NCI-H2196 (cell line): Measurements from ENCODE around the gene ASTN2.

Experiments
- DNase-seq: peaks from one replicate; lab custom pipeline; 2025; ENCODE audit not compliant: unreplicated experiment; lab: John Stamatoyannopoulos, UW

Gene ASTN2

DNA sequence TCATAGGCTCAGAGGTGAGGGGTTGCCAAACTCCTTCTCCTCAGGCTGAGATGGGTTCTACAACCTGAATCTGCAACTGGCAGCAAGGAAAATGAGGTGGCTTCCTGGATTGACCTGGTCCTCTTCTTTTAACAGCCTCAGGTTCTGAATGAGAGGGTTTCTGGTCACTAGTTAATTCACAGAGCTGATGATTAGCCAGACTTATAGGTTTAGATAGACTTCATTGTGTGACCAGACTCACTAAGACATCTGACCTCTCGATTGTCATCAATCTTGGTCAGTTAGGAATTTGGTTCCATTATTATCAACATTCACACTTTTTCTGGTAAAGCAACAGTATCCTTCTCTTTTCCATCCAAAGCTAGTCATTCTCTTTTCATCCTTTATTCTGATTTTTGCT lies 1003.4 kb downstream of the ASTN2 start:
- no peak for DNase-seq

DNA sequence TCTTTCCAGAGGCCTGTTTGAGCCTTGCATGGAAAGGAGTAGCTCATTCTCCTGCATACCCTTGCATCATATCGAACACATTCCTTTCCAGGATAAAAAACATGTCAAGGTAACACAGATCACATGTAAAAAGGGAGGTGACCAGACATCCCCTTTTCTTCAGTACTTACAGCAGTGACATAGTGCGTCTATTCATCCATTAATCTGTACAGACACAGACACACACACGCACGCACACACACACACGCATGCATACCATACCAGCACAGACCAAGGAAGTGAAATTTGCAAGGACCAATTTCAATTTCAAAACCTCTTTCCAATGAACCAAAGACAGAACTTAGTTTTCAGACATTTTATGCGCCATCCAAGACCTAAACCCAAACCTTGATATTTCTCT lies 1005.2 kb downstream of the ASTN2 start:
- DNase-seq: no peak

DNA sequence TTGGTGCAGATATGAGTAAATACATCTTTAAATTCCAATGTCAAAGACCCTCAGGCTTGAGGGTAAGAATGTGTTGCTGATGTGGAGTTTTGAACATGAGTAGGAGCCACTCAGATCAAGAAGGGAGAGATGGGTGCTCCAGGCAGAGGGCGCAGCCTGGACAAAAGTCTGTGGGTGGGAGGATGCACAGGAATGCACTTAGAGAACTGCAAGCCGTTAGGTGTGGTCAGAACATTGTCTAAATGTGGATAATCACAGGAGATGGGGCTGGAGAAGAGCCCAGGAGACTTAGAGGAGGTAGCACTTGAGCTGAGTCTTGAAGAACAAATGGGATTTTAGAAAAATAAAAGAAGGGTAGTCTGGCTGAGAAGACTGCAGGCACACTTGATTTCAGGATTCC lies 1005.7 kb downstream of the ASTN2 start:
- DNase-seq: no peak

DNA sequence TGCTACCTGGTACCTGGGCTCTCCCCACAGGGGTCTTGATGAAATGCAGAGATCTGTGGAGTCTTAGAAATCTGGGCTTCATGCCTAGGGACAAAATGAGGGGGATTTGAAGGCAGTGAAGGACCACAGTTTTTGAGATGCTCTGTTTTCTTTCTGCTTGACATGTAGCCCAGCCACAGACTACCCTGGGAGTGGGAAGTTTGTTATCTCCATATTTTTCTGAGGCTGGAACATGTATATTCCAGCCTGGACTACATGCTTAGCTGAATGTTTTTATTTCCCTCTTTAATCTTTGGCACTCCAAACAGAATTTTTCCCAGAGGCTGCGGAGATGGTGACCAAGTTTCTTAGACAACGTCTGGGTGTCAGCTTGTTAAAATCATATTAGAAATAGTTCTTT lies 1008.4 kb downstream of the ASTN2 start:
- DNase-seq: no peak

DNA sequence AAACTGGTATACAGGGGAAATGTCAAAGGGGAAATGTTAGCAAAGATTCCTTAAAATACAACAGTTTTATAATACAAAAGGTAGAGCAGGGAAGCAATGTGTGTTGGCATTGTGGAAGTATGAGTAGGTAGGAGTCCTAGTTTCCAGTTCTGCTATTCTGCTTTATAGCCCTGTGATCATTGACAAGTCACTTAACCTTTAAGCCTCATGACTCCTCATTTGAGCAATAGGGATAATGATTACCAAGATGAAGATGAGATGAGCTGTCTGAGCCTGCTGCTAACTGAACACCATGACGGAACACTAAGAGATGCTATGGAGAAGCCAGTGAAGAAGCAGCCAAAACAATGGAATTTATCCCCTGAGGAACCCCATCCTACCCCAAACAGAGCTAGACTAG lies 1009.5 kb downstream of the ASTN2 start:
- DNase-seq: no peak

DNA sequence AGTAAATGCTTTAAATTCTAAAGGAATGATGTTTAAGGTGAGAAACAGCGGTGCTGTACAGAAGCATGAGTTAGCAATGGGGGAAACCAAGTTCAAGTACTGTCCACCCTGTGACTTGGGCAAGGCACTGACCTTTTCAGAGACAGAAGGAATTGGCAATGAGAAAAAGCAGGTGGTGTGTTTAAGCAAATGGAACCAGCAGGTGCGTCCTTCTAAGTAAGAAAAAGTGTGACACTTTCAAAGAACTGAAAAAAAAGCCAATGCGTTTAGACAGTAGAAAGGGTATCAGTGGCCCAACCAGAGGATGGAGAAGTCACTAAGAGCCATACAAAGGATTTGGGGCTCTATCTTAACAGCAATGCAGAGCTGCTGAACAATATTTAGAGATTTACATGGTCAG lies 1010.6 kb downstream of the ASTN2 start:
- DNase-seq: no peak

DNA sequence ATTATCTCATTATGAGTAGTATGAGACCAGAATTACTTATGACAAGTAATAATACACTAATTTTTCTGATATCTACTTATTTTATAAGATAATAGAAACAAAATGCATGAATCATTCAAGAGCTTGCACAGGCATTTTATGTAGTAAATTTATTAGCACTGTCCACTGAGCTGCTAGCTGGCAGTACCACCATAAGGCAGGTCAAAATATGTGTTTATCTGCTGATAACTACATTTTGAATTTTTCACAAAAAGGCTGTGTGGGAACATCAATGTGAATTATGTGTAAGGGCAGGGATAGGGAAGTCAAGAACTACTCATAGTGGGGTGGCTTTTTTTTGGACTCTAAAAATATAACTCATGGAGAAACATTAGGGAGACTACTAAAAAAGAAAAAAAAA lies 1011.7 kb downstream of the ASTN2 start:
- no peak for DNase-seq

DNA sequence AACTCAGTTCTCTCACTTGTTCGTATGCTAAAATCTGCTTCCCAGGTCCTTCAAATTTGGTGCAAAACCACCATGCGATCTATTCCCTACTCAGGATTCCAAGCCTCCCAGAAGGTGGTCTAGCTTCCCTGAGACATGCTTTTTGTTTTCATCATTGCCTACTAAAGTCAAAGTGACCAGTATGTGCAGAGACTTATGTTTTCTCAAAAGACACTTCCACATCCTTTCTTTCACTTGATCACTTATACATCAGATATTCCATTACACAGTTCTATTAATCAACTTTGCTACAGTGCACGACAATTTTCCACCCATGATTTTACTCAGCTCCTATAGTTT lies 1019.2 kb downstream of the ASTN2 start:
- no peak for DNase-seq

DNA sequence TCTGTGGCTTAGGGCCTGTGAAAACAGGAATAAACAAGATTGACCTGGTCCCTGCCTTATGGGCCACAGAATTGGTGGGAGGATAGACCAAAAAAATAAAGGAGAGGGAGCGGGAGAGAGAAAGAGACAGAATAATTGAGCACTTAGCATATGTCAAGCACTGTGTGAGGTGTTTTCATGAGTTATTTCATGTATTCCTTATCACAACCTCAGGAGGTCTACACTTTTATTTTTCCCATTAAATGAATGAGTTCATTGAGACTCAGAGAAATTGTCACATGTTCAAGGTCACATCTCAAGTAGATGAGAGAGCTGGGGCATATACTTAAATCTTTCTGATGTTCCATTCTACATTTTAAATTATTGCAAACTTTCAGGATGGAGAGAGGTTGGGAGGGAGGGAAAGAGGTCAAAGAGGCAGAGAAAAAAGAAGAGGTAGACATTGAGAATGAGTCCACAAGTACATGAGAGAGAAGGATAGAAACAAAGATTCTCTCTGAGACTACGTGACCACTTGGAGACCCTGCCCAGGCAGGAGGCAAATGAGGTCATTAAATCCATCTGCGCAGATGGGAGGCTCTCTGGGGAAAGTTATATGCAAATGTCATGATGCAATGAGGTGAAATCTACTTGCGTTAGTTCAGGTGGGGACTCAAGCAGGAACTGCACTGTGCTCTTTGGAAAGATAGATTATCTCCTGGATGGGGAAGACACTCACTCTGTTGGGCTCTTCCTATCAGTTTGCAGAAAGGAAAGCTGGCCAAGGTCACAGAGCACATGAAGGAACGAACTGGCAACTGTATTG lies 1019.8 kb downstream of the ASTN2 start:
- no peak for DNase-seq

DNA sequence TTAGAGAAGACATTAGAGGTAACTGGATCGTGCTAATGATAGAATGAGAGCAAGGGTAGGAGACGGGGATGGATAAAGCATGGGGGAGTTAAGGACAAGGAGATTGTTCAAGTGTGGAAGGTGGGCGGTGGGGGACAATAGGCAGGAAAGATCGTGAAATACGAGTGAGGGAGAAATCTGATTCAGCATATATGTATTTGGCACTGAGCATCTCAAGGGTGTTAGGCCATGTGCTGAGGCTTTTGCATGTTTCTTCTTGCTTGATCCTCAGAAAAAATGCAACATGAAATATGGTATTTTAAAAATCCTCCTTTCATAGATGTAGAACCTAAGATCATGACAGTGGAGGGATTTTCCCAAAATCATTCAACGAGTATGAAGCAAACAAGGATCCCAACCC lies 1020.8 kb downstream of the ASTN2 start:
- no peak for DNase-seq

DNA sequence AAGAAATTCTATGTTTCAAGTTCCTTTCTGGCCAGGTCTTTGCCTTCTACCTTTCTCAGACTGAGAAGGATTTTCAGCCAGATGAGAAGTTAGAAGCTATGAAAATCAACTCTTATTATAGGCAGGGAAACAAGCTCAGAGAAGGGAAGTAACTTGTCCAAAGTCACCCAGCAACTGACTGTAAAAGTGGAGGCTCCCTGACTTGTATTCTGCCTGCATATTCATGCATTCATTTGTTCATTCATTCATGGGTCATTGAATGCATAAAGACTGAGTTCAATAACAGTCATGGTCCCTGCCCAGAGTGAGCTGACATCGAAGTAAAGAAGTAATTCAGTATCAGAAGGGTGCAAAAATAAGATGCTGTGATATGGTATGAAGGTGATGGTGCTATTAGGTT lies 1021.7 kb downstream of the ASTN2 start:
- DNase-seq: no peak

DNA sequence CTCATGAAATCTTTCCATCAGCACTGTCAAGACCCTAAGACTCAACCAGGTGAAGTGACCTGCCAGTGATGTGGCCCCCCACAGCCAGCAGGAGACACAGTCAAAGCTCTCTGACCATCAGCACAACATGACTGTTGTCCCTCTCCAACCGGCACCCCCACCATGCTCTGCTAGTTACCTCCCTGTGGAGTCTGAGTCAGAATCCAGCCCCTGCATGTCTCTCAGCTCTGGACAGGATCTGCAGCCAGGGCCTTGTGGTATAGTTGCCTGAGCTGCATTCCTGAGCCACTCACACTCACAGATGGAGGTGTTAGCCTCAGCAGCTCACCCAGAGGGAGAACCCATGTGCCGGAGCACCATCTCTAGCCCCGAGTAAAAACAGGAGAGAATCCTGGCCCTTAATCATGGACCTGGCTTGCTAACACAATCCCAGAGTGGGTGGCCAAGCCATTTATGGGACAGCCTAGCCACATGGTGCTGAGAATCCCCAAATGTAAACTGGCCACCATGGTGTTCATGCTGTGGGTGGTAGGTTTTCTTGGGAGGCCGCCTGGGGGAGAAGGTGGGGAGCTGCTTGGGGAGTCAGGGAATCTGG lies 1023.5 kb downstream of the ASTN2 start:
- no peak for DNase-seq

DNA sequence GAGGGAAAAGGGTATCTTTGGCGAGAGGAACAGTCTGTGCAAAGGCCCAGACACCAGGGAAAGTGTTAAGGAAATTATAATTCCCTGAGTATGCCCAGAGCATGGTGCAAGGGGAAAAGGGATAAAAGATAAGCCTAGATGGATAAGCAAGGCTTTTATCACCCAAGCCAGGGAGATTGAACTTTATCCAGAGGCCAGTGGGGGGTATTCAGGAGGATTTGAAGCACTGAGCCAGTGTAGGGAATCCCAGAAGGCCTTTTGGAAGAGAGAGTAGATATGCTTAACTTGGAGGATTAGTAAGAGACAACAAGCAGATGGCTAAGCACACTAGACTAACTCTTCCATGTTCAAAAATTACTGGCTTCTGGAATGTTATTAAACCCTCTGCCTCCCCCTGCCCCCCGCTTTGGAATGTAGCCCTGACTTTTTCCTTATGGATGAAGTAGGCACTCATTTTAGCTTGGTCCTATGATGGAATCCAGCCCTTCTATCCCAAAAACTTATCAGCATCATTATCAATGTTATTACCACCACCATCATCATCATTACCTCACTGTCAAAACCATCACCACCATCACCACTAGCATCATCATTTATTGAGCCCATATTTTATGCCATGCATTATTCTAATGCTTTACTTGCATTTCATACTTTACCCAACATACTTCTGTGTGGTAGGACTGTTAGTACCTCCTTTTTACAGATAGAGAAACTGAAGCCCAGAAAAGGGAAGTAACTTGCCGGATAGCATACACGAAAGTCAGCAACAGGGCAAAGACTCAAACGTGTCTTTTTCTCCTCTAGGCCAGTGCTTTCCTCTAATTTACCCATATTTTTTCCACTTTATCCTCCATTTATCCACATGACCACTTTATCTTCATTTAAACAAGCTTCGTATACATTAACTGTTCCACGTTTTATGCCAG lies 1024.3 kb downstream of the ASTN2 start:
- no peak for DNase-seq

DNA sequence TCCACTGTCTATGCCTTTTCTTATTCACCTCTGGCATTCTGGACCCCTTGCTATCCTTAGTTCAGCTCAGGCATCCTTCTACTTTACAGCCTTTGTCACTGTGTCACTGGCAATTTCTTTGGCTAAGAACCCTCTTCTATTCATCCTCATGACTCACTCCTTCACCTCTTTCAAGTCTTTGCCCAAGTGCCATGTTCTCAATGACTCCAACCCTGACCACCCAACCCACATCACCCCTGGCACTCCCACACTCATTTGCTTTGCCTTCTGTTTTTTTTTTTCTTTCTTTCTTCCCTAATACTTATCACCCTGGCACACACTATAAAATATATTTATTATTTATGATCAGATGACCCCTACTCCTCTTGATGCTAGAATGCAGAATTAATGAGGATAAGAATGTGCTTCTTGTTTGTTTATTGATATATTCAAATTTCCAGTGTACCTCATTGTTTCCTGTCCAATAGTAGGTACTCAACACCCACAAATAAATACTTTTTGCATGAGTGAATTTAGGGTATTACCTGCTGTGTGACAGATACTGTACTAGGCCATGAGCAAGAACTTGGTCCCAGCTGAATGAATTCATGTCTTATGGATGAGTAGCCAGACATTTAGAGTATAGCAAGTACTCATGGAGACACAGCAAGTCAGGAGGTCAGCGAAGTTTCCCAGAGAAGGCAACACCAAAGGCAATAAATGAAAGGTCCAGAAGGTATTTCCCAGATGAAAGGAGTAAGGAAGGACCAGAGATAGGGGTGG lies 1025.1 kb downstream of the ASTN2 start:
- DNase-seq: no peak

DNA sequence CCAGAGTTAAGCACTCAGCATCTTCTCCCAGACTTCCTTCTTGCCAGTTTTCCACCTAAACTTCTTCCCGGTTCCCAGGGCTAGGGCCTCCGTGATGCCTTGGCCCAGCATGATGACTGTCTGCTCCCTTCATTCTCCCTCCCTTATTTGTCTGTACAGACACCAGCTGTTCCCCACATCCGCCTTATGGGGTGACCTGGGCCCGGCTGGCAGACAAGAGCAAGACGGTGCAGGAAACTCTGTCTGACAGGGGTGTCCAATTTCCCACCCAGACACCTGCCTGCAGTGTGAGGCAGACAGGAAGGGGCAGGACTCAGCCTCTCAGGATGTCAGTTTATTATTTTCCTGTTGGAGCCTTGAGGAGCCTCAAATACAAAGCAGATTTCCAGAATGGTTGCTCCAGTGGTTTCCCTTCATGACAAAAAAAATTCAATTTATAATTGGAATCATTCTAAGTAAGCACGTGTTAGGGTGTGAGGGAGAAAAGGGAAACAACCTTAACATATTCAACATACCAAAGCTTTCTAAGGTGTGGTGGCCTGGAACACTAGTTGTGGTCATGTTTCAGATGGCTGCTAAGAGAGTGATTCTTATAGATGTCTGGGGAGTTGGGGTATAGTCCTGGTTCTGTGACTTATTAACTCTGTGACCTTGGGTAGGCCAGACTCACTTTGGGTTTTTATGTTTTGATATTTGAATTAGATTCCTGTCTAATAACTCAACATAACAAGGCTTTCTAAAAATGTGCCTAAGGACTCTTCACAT lies 1026.7 kb downstream of the ASTN2 start:
- DNase-seq: no peak

DNA sequence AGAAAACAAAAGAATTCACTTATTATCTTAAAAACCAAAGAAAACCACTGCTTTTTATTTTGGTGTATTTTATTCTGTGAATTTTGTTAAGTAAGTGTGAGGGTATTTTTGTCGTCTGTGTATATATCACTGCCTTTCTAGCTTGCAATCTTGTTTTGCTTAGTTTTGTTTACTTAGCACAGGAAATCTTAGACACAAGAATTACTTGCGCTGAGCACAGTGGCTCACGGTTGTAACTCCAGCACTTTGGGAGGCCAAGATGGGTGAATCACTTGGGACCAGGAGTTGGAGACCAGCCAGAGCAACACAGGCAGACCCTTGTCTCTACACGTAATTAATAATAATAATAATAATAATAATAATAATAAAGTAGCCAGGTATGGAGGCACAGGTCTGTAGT lies 1030.9 kb downstream of the ASTN2 start:
- no peak for DNase-seq

DNA sequence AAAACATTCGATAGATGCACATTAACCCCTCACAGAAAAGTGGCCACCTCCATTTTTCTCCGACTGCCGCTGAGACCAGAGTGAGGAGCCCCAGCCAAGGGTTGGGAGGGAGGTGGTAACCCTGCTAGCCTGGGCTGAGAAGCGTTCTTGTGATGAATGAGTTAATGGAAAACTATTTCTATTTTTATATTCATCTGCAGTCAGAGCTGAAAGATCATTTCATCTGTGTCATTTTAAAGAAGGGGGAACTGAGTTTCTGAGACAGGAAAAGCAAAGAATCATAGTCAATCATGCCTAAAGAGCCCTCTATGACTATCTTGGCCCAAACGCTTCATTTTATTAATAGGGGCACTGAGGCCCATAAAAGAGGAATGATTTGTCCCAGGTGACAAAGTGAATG lies 1031.7 kb downstream of the ASTN2 start:
- no peak for DNase-seq

DNA sequence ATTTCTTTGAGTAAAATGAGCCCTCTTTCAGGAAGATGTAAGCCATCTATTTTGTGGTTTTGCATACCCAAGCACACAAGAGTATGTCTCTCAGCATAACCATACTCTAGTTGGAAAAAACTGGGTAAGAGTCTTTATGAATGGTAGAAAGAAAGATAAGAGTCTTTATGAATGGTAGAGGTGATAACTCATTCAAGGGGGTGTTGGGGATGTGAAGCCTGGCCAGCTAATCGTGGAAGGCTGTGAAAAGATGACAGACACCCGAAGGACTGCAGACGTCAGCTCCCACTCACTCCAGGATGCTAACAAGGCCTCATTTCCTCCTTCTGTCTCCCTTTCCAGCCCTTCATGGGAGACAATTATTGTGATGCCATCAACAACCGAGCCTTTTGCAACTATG lies 1032.8 kb downstream of the ASTN2 start:
- DNase-seq: no peak

DNA sequence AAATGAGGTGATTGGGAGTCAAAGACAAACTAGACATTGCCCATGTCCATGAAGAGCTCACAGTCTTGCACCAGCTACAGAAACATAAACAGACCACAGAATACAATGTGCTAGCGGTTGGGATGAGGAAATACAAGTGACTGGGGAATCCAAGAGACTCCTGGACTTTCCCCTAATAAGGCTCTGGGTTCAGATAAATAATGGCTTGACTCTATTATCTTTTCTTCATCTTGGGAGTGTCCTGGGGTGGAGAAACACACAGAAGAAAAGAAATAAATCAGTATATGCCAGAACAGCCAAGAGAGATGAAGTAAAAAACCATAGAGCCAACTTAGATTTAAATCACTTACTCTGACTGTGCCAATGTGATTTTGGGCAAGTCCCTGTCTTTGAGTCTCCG lies 1033.5 kb downstream of the ASTN2 start:
- DNase-seq: no peak

DNA sequence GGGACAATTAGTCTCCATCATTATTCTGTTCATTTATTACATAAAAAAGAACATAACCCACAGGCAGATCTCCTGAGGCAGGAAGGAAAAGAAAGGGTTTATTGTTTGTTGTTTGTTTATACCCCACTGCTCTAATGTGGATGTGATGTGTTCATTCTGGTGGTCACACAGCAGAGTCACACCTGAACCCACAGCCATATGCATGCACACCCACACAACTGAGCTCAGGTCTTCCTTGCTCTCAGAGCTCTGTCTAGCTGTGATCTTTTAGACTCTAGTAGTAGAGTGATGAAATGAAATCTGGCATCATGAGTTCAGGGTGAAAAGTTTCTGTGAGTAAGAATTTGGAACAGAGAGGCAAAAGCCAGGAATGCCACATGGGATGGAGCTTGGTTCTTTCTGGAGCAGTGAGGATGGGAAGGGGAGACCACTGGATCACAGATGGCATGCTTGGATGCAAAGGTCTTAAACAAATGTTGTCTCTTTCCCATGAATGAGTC lies 1034.3 kb downstream of the ASTN2 start:
- DNase-seq: no peak
